GM18508 (cell line): ENCODE measurements around the gene PTPN11.
"Not testable (repeated sequence)": the region's sequence is repeated elsewhere in the genome, so short reads cannot be mapped to it uniquely, and the experiment has no call there.

ENCODE experiments used
- ATAC-seq: cut with Tn5 transposase; IDR thresholded peaks from one replicate; pipeline ENCODE4 v1.9.1; 2021; ENCODE audit warnings: moderate number of reproducible peaks; ENCODE audit not compliant: insufficient read depth, unreplicated experiment

The PTPN11 gene

DNA sequence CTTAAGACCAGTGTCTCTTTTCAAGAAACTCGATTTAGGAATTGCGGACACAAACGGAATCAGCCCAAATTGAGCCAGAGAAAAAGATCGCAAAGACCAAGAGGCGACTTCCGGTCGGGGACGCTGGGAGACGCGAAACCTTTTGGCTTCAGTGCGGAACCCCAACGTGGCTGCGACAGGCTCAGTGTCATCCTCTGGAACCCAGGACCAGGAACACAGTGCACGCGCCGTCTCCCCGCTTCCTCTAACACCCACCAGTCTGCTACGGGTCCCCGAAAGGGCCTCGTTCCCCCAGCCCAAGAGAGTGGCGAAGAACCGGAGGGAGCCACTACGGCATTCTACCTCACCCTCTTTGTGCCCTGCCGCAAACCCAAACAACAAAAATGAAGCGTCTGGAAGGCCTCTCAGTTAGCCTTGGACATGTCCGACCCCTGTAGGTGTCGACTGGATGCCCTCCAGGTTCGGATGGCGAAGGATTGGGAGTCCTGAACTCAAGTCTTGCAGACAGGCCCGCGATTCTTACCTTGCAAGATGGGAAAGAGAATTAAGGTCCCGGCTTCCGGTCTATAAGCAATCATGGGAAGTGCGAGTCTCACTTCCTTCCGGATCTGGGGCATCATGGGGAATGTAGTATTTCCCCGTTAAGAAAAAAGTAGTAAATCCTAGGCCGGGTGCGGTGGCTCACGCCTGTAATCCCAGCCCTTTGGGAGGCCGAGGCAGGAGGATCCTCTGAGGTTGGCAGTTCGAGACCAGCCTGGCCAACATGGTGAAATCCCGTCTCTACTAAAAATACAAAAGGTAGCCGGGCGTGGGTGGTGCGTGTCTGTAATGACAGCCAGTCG is 9.5 kb upstream of the PTPN11 start, which contains the start of gene RPL6:
RPL6 (minus strand) TSS at position 542 of the 842 bp plus-strand sequence. CDS start 949 bp downstream, outside the sequence.
- ATAC-seq, result peak; percentile 50

DNA sequence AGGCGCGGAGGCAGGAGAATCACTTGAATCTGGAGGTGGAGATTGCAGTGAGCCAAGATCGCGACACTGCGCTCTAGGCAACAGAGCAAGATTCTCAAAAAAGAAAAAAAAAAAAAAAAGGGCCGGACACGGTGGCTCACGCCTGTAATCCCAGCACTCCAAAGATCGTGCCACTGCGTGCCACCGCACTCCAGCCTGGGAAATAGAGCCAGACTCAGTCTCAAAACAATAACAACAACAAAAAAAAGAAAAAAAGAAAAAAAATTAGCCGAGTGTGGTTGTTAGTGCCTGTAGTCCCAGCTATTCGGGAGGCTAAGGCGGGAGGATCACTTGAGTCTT is 8.9 kb upstream of the PTPN11 start:
- no peak for ATAC-seq

DNA sequence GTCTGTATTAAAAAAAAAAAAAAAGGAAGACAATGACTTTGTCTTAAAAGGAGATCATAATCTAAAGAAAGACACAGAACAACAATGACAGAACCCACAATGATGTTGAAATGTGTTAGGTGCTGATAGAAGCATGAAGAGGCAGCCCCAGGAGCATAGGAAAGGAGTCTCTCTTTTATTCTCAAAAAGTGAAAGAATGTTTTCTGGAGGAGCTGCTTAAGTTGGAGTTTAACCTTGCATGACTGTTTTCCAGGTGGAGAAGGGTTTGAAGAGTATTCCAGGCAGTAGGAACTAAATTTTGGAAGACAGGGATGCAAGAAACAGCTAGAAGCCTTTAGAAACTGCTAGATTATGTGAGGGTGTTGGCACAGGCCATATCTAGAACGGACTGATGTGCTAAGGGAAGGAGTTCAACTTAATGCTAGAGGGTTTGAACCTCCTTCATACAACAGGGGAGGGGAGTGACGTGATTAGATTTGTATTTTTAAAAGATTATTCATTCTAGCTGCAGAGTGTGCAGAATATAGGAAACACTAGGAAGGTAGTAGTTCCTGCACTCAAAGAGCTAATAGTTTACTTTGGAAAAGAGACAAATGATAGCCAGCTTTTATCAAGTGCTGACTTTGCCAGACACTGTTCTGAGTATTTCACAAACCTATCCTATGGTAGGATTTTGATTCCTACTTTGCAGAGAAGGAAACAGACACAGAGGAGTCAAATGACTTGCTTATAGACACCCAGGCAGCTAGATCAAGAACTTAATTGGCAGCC is 4.7 kb upstream of the PTPN11 start:
- ATAC-seq, result no peak

- ATAC-seq, result not testable (repeated sequence)
Measured at GRCh38 chr12:112415457-112415856, 3.3 kb upstream of the PTPN11 start.

DNA sequence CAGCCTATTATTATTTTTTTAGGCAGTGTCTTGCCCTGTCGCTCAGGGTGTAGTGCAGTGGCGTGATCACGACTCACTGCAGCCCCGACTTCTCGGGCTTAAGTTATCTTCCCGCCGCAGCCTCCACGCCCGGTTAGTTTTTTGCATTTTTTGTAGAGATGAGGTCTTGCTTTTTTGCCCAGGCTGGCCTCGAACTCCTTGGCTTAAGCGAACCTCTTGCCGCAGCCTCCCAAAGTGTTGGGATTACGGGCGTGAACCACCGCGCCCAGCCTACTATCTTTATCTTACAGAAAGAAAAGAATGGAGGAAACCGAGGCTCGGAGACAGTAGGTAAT is 507 bp upstream of the PTPN11 start:
- ATAC-seq, result no peak

- ATAC-seq, result no peak
Measured at GRCh38 chr12:112419297-112420133, 768 bp downstream of the PTPN11 start.

DNA sequence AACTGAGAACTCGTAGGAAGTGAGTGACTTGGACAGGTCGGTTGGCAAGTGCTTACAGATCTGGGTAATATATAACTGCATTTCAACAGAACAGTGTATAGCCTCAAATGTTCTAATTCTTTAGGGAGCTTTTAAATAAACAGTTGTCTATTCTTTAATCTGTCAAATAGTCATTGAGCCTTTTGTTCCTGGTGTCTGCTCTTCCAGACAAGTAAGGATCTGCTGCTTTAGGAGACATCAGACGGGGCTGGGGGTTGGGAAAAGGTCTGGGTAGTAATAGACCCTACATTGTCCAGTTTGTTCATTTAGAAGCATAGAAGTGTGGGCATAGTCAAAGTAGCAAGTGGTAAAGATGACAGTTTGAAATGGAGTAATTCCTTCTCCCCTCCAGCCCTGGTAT is 2.0 kb downstream of the PTPN11 start:
- ATAC-seq, result no peak

DNA sequence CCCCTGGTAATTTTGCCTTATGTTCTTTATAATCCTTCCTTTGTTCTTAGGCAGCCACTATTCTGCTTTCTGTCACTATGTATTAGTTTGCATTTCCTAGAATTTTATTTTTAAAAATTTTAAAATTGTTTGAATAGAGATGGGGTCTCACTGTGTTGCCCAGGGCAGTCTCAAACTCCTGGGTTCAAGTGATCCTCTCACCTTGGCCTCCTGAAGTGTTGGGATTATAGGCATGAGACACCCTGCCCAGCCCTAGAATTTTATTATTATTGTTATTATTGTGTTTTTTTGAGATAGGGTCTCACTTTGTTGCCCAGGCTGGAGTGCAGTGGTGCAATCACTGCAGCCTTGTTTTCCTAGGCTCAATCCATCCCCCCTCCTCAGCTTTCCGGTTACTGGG is 2.6 kb downstream of the PTPN11 start:
- no peak for ATAC-seq

GRCh38 chr12:112422531-112422930 is 3.8 kb downstream of the PTPN11 start:
- no peak for ATAC-seq

DNA sequence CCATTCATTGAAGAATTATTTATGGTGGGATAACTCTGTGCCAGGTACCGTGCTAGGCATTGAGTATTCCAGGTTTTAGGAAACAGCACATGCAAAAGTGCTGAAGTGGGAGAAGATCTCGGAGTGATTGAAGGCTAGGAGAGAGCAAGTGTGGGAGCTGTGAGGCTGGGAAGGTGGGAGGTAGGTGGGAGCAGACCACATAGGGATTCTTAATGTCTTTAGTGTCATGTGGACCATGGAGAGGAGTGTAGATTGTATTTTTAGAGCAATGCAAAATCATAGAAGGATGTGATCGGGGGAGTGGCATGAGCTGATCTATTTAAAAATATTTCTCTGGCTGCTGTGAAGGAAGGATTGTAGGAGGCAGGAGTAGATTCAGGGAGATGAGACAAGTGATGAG is 5.4 kb downstream of the PTPN11 start:
- ATAC-seq, result no peak

GRCh38 chr12:112425582-112426382 is 7.0 kb downstream of the PTPN11 start:
- no peak for ATAC-seq

DNA sequence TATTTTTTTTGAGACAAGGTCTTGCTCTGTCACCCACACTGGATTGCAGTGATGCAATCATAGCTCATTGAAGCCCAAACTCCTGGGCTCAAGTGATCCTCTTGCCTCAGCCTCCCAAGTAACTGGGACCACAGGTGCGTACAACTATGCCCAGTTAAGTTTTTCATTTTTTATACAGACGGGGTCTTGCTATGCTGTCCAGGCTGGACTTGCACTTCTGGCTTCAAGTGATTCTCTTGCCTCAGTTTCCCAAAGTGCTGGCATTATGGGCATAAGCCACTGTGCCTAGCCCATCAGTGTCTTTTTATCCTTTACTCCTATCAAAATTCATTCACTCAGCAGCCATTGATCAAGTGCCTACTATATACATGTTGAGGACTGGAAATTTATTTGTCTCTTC is 9.0 kb downstream of the PTPN11 start:
- ATAC-seq, result no peak

GRCh38 chr12:112430929-112431328 is 12.2 kb downstream of the PTPN11 start:
- ATAC-seq, result no peak

DNA sequence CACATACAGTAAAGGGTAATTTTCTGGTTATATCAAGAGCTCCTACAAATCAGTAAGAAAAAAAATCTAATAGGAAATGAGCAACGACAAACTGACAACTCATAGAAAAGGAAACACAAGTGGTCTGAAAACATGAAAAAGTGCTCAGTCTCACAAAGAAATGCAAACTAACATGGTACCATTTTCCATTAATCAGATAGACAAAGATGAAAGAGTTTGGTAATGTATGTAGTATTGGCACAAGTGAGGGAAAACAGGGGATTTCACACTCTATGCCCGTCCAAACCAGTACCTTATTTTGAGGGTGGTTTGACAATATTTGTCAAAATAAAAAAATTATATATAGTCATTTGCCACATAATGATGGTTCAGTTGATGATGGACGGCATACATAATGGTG is 13.2 kb downstream of the PTPN11 start:
- ATAC-seq, result no peak

- no peak for ATAC-seq
Measured at GRCh38 chr12:112433551-112433950, 14.8 kb downstream of the PTPN11 start.

- ATAC-seq, result not testable (repeated sequence)
Measured at GRCh38 chr12:112438645-112439044, 19.9 kb downstream of the PTPN11 start.

DNA sequence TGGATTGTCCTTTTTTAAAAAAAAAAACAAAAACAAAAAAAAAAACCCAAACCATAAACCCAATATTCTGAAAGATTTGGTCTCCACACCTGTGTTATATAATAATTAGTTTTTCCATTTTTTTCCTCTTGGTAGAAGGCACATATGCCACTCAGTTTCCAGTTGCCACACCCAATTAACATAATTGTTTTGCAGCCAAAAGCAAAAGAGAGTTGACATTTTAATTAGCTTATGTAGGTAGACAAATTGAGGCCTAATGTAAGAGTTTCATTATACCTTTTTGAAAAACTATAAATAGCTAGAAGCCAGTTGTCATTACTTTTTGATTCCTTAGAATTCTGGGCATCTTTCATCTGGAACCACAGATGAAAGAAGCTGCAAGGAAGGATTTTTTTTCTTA is 21.0 kb downstream of the PTPN11 start:
- ATAC-seq, result no peak

DNA sequence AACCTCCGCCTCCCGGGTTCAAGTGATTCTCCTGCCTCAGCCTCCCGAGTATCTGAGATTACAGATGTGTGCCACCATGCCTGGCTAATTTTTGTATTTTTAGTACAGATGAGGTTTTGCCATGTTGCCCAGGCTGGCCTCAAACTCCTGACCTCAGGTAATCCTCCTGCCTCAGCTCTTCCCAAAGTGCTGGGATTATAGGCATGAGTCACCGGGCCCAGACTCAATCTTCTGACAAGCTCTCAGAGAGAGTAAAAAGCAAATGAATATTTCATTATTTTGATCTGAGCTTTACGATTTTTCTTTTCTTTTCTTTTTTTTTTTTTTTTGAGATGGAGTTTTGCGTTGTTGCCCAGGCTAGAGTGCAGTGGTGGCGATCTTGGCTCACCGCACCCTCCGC is 21.9 kb downstream of the PTPN11 start:
- ATAC-seq, result not testable (repeated sequence)

DNA sequence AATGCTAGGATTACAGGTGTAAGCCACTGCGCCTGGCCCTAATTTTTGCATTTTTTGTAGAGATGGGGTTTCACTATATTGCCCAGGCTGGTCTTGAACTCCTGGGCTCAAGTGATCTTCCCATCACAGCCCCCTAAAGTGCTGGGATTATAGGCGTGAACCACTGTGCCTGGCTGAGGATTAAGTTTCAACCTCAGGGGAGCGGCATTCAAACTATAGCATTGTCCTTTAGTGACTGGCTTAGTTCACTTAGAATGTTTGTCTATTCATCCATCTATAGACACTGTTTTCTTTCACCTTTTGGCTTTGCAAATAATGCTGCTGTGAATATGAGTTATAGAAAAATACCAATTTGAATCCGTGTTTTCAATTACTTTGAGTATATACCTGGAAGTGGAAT is 25.2 kb downstream of the PTPN11 start:
- ATAC-seq, result no peak
